ENCODE results near the gene SF3A2.

The SF3A2 gene

GRCh38 chr19:2269244-2270156 is 32.9 kb downstream of the SF3A2 start:
- Histone ChIP-seq H3K27me3 (ENCODE audit: control insufficient read depth, insufficient read depth, low read length) (no peaks in the 10 kb centered on the region), H3K9ac (ENCODE audit: low read depth, low read length) (peak overlapping the region; percentile 99), H3K4me3 (ENCODE audit: low read length) (peak overlapping the region; percentile 100), H3K9me3 (replicated peaks; ENCODE audit: low read length) (no peaks in the 10 kb centered on the region), H3K36me3 (ENCODE audit: insufficient read depth, low read length) (peaks cover 37% of the 10 kb centered on the region), H3K4me1 (ENCODE audit: control insufficient read depth, insufficient read depth, low read length) (peaks cover 53% of the 10 kb centered on the region), H3K4me2 (ENCODE audit: low read length) (peak overlapping the region; percentile 88)

- no peaks in the 10 kb centered on the region for H3K27me3 ChIP-seq (ENCODE audit: control insufficient read depth, insufficient read depth, low read length)
- peaks cover 54% of the 10 kb centered on the region for H3K4me1 ChIP-seq (ENCODE audit: control insufficient read depth, insufficient read depth, low read length)
- peak overlapping the region; percentile 100 for H3K4me3 ChIP-seq (ENCODE audit: low read length)
- H3K36me3 ChIP-seq (ENCODE audit: insufficient read depth, low read length), result peaks cover 38% of the 10 kb centered on the region
- peak overlapping the region; percentile 82 for H3K4me2 ChIP-seq (ENCODE audit: low read length)
- H3K9me3 ChIP-seq (replicated peaks; ENCODE audit: low read length), result no peaks in the 10 kb centered on the region
- H3K9ac ChIP-seq (ENCODE audit: low read depth, low read length), result peak overlapping the region; percentile 99
These were observed 33.5 kb downstream of the SF3A2 start for GRCh38 chr19:2270157-2270422.

GRCh38 chr19:2270423-2271233 is 34.0 kb downstream of the SF3A2 start:
- H3K9me3 ChIP-seq (replicated peaks; ENCODE audit: low read length), result no peaks in the 10 kb centered on the region
- H3K9ac ChIP-seq (ENCODE audit: low read depth, low read length), result peak overlapping the region; percentile 99
- H3K36me3 ChIP-seq (ENCODE audit: insufficient read depth, low read length), result peaks cover 42% of the 10 kb centered on the region
- H3K27me3 ChIP-seq (ENCODE audit: control insufficient read depth, insufficient read depth, low read length), result no peaks in the 10 kb centered on the region
- H3K4me1 ChIP-seq (ENCODE audit: control insufficient read depth, insufficient read depth, low read length), result peaks cover 60% of the 10 kb centered on the region
- H3K4me3 ChIP-seq (ENCODE audit: low read length), result peak overlapping the region; percentile 100
- H3K4me2 ChIP-seq (ENCODE audit: low read length), result peak overlapping the region; percentile 88

- peak overlapping the region; percentile 99 for H3K9ac ChIP-seq (ENCODE audit: low read depth, low read length)
- peaks cover 44% of the 10 kb centered on the region for H3K36me3 ChIP-seq (ENCODE audit: insufficient read depth, low read length)
- H3K9me3 ChIP-seq (replicated peaks; ENCODE audit: low read length), result no peaks in the 10 kb centered on the region
- peak overlapping the region; percentile 100 for H3K4me3 ChIP-seq (ENCODE audit: low read length)
- H3K27me3 ChIP-seq (ENCODE audit: control insufficient read depth, insufficient read depth, low read length), result no peaks in the 10 kb centered on the region
- peaks cover 62% of the 10 kb centered on the region for H3K4me1 ChIP-seq (ENCODE audit: control insufficient read depth, insufficient read depth, low read length)
- peak overlapping the region; percentile 88 for H3K4me2 ChIP-seq (ENCODE audit: low read length)
These were observed 34.8 kb downstream of the SF3A2 start for GRCh38 chr19:2271234-2272103.

GRCh38 chr19:2273356-2274184 is 36.9 kb downstream of the SF3A2 start:
- H3K4me1 ChIP-seq (ENCODE audit: control insufficient read depth, insufficient read depth, low read length), result peaks cover 46% of the 10 kb centered on the region

GRCh38 chr19:2274185-2274711 is 37.6 kb downstream of the SF3A2 start:
- peak overlapping the region; percentile 88 for H3K4me2 ChIP-seq (ENCODE audit: low read length)
- H3K9me3 ChIP-seq (replicated peaks; ENCODE audit: low read length), result no peaks in the 10 kb centered on the region
- H3K4me3 ChIP-seq (ENCODE audit: low read length), result peak overlapping the region; percentile 40
- peaks cover 41% of the 10 kb centered on the region for H3K4me1 ChIP-seq (ENCODE audit: control insufficient read depth, insufficient read depth, low read length)
- H3K27me3 ChIP-seq (ENCODE audit: control insufficient read depth, insufficient read depth, low read length), result no peaks in the 10 kb centered on the region
- peak overlapping the region; percentile 61 for H3K9ac ChIP-seq (ENCODE audit: low read depth, low read length)
- H3K36me3 ChIP-seq (ENCODE audit: insufficient read depth, low read length), result peaks cover 44% of the 10 kb centered on the region

More at GRCh38 chr19:2273356-2274184, 36.9 kb downstream of the SF3A2 start:
- H3K4me2 ChIP-seq (ENCODE audit: low read length), result peak overlapping the region; percentile 88
- H3K4me3 ChIP-seq (ENCODE audit: low read length), result peak overlapping the region; percentile 59
- H3K36me3 ChIP-seq (ENCODE audit: insufficient read depth, low read length), result peaks cover 44% of the 10 kb centered on the region
- H3K9ac ChIP-seq (ENCODE audit: low read depth, low read length), result peak overlapping the region; percentile 61
- no peaks in the 10 kb centered on the region for H3K9me3 ChIP-seq (replicated peaks; ENCODE audit: low read length)
- H3K27me3 ChIP-seq (ENCODE audit: control insufficient read depth, insufficient read depth, low read length), result no peaks in the 10 kb centered on the region

GRCh38 chr19:2274931-2275535 is 38.4 kb downstream of the SF3A2 start:
- peak overlapping the region; percentile 38 for H3K4me2 ChIP-seq (ENCODE audit: low read length)
- no peak overlapping the region for H3K9ac ChIP-seq (ENCODE audit: low read depth, low read length)
- no peaks in the 10 kb centered on the region for H3K27me3 ChIP-seq (ENCODE audit: control insufficient read depth, insufficient read depth, low read length)
- no peaks in the 10 kb centered on the region for H3K9me3 ChIP-seq (replicated peaks; ENCODE audit: low read length)
- H3K4me3 ChIP-seq (ENCODE audit: low read length), result no peak overlapping the region
- peaks cover 41% of the 10 kb centered on the region for H3K4me1 ChIP-seq (ENCODE audit: control insufficient read depth, insufficient read depth, low read length)
- peaks cover 41% of the 10 kb centered on the region for H3K36me3 ChIP-seq (ENCODE audit: insufficient read depth, low read length)

- Histone ChIP-seq H3K4me2 (ENCODE audit: low read length) (peak overlapping the region; percentile 38), H3K4me1 (ENCODE audit: control insufficient read depth, insufficient read depth, low read length) (peaks cover 41% of the 10 kb centered on the region), H3K9ac (ENCODE audit: low read depth, low read length) (no peak overlapping the region), H3K36me3 (ENCODE audit: insufficient read depth, low read length) (peaks cover 37% of the 10 kb centered on the region), H3K4me3 (ENCODE audit: low read length) (no peak overlapping the region), H3K9me3 (replicated peaks; ENCODE audit: low read length) (no peaks in the 10 kb centered on the region), H3K27me3 (ENCODE audit: control insufficient read depth, insufficient read depth, low read length) (no peaks in the 10 kb centered on the region)
These were observed 39.2 kb downstream of the SF3A2 start for GRCh38 chr19:2275588-2276428.

GRCh38 chr19:2276429-2276986 is 39.9 kb downstream of the SF3A2 start:
- H3K4me1 ChIP-seq (ENCODE audit: control insufficient read depth, insufficient read depth, low read length), result peaks cover 41% of the 10 kb centered on the region
- H3K36me3 ChIP-seq (ENCODE audit: insufficient read depth, low read length), result peaks cover 30% of the 10 kb centered on the region

More at GRCh38 chr19:2276429-2276986, 39.9 kb downstream of the SF3A2 start:
- no peak overlapping the region for H3K4me2 ChIP-seq (ENCODE audit: low read length)
- no peak overlapping the region for H3K9ac ChIP-seq (ENCODE audit: low read depth, low read length)
- no peak overlapping the region for H3K4me3 ChIP-seq (ENCODE audit: low read length)
- H3K9me3 ChIP-seq (replicated peaks; ENCODE audit: low read length), result no peaks in the 10 kb centered on the region
- no peaks in the 10 kb centered on the region for H3K27me3 ChIP-seq (ENCODE audit: control insufficient read depth, insufficient read depth, low read length)

Data from skeletal muscle satellite cell (primary cell).